ENCODE measurements around the gene ADAT1.

ADAT1 gene

GRCh38 chr16:75576384-75576811 lies 46.7 kb downstream of the ADAT1 start:
- Histone ChIP-seq H3K9me3 (ENCODE audit: control insufficient read depth, insufficient read depth, low read length) (no peaks in the 10 kb centered on the region), H3K27me3 (ENCODE audit: control insufficient read depth, insufficient read depth, low read length) (no peaks in the 10 kb centered on the region), H3K4me3 (ENCODE audit: low read length) (no peak overlapping the region), H3K4me1 (ENCODE audit: control insufficient read depth, insufficient read depth, low read length) (no peaks in the 10 kb centered on the region), H3K36me3 (ENCODE audit: control insufficient read depth, insufficient read depth, low read length) (peaks cover 10% of the 10 kb centered on the region), H3K27ac (ENCODE audit: low read length) (no peak overlapping the region)
- no peak for DNase-seq (ENCODE audit: low read depth, low spot score)
- no CpG with 5 or more reads among the region's 3 CpGs for WGBS (ENCODE audit: insufficient coverage, insufficient read length)

GRCh38 chr16:75575958-75576357 lies 47.1 kb downstream of the ADAT1 start:
- no CpG with 5 or more reads among the region's 3 CpGs for WGBS (ENCODE audit: insufficient coverage, insufficient read length)
- no peaks in the 10 kb centered on the region for H3K4me1 ChIP-seq (ENCODE audit: control insufficient read depth, insufficient read depth, low read length)
- no peak overlapping the region for H3K4me3 ChIP-seq (ENCODE audit: low read length)
- peaks cover 10% of the 10 kb centered on the region for H3K36me3 ChIP-seq (ENCODE audit: control insufficient read depth, insufficient read depth, low read length)
- no peaks in the 10 kb centered on the region for H3K9me3 ChIP-seq (ENCODE audit: control insufficient read depth, insufficient read depth, low read length)
- H3K27ac ChIP-seq (ENCODE audit: low read length), result no peak overlapping the region
- H3K27me3 ChIP-seq (ENCODE audit: control insufficient read depth, insufficient read depth, low read length), result no peaks in the 10 kb centered on the region
- no peak for DNase-seq (ENCODE audit: low read depth, low spot score)

- no peak overlapping the region for H3K4me3 ChIP-seq (ENCODE audit: low read length)
Observed at GRCh38 chr16:75573955-75574354, 49.1 kb downstream of the ADAT1 start.

GRCh38 chr16:75572864-75573542 lies 50.1 kb downstream of the ADAT1 start:
- H3K36me3 ChIP-seq (ENCODE audit: control insufficient read depth, insufficient read depth, low read length), result peaks cover 10% of the 10 kb centered on the region
- no peaks in the 10 kb centered on the region for H3K27me3 ChIP-seq (ENCODE audit: control insufficient read depth, insufficient read depth, low read length)
- DNase-seq (ENCODE audit: low read depth, low spot score), result no peak
- H3K27ac ChIP-seq (ENCODE audit: low read length), result no peak overlapping the region
- no peak overlapping the region for H3K4me3 ChIP-seq (ENCODE audit: low read length)
- H3K9me3 ChIP-seq (ENCODE audit: control insufficient read depth, insufficient read depth, low read length), result no peaks in the 10 kb centered on the region
- H3K4me1 ChIP-seq (ENCODE audit: control insufficient read depth, insufficient read depth, low read length), result no peaks in the 10 kb centered on the region
- WGBS (ENCODE audit: insufficient coverage, insufficient read length), result no CpG with 5 or more reads among the region's 3 CpGs

More at GRCh38 chr16:75573955-75574354, 49.1 kb downstream of the ADAT1 start:
- Histone ChIP-seq H3K4me1 (ENCODE audit: control insufficient read depth, insufficient read depth, low read length) (no peaks in the 10 kb centered on the region), H3K27ac (ENCODE audit: low read length) (no peak overlapping the region), H3K27me3 (ENCODE audit: control insufficient read depth, insufficient read depth, low read length) (no peaks in the 10 kb centered on the region), H3K36me3 (ENCODE audit: control insufficient read depth, insufficient read depth, low read length) (peaks cover 10% of the 10 kb centered on the region), H3K9me3 (ENCODE audit: control insufficient read depth, insufficient read depth, low read length) (no peaks in the 10 kb centered on the region)
- WGBS (ENCODE audit: insufficient coverage, insufficient read length), result no CpG with 5 or more reads among the region's 5 CpGs
- DNase-seq (ENCODE audit: low read depth, low spot score), result no peak

GRCh38 chr16:75570396-75571065 lies 52.5 kb downstream of the ADAT1 start:
- Histone ChIP-seq H3K27me3 (ENCODE audit: control insufficient read depth, insufficient read depth, low read length) (no peaks in the 10 kb centered on the region), H3K4me3 (ENCODE audit: low read length) (no peak overlapping the region), H3K27ac (ENCODE audit: low read length) (no peak overlapping the region), H3K9me3 (ENCODE audit: control insufficient read depth, insufficient read depth, low read length) (no peaks in the 10 kb centered on the region), H3K36me3 (ENCODE audit: control insufficient read depth, insufficient read depth, low read length) (peaks cover 8% of the 10 kb centered on the region), H3K4me1 (ENCODE audit: control insufficient read depth, insufficient read depth, low read length) (no peaks in the 10 kb centered on the region)
- WGBS (ENCODE audit: insufficient coverage, insufficient read length), result no CpG with 5 or more reads among the region's 5 CpGs
- DNase-seq (ENCODE audit: low read depth, low spot score), result no peak

GRCh38 chr16:75567911-75568310 lies 55.2 kb downstream of the ADAT1 start:
- no CpG with 5 or more reads among the region's 4 CpGs for WGBS (ENCODE audit: insufficient coverage, insufficient read length)
- Histone ChIP-seq H3K27me3 (ENCODE audit: control insufficient read depth, insufficient read depth, low read length) (no peaks in the 10 kb centered on the region), H3K4me3 (ENCODE audit: low read length) (no peak overlapping the region), H3K4me1 (ENCODE audit: control insufficient read depth, insufficient read depth, low read length) (no peaks in the 10 kb centered on the region), H3K9me3 (ENCODE audit: control insufficient read depth, insufficient read depth, low read length) (no peaks in the 10 kb centered on the region), H3K27ac (ENCODE audit: low read length) (no peak overlapping the region), H3K36me3 (ENCODE audit: control insufficient read depth, insufficient read depth, low read length) (peaks cover 8% of the 10 kb centered on the region)
- DNase-seq (ENCODE audit: low read depth, low spot score), result no peak

- H3K4me3 ChIP-seq (ENCODE audit: low read length), result peak overlapping the region; percentile 81
- H3K27ac ChIP-seq (ENCODE audit: low read length), result no peak overlapping the region
- H3K27me3 ChIP-seq (ENCODE audit: control insufficient read depth, insufficient read depth, low read length), result no peaks in the 10 kb centered on the region
- no peaks in the 10 kb centered on the region; the same call in 1 of the 2 replicates for H3K36me3 ChIP-seq (ENCODE audit: control insufficient read depth, insufficient read depth, low read length)
- no CpG with 5 or more reads among the region's 32 CpGs for WGBS (ENCODE audit: insufficient coverage, insufficient read length)
- H3K9me3 ChIP-seq (ENCODE audit: control insufficient read depth, insufficient read depth, low read length), result no peaks in the 10 kb centered on the region
- H3K4me1 ChIP-seq (ENCODE audit: control insufficient read depth, insufficient read depth, low read length), result no peaks in the 10 kb centered on the region
- no peak for DNase-seq (ENCODE audit: low read depth, low spot score)
Observed at GRCh38 chr16:75566758-75567255, 56.3 kb downstream of the ADAT1 start.

- Histone ChIP-seq H3K27ac (ENCODE audit: low read length) (no peak within 1 kb of the TSS), H3K4me3 (ENCODE audit: low read length) (peak within 1 kb of the TSS; percentile 81), H3K4me1 (ENCODE audit: control insufficient read depth, insufficient read depth, low read length) (no peaks in the 10 kb centered on the region), H3K27me3 (ENCODE audit: control insufficient read depth, insufficient read depth, low read length) (no peaks in the 10 kb centered on the region), H3K36me3 (ENCODE audit: control insufficient read depth, insufficient read depth, low read length) (no peaks in the 10 kb centered on the region; the same call in 1 of the 2 replicates), H3K9me3 (ENCODE audit: control insufficient read depth, insufficient read depth, low read length) (no peaks in the 10 kb centered on the region)
- no CpG with 5 or more reads among the region's 69 CpGs for WGBS (ENCODE audit: insufficient coverage, insufficient read length)
- no peak for DNase-seq (ENCODE audit: low read depth, low spot score)
Observed at GRCh38 chr16:75566040-75566757, 56.9 kb downstream of the ADAT1 start, which contains the start of gene GABARAPL2. GABARAPL2 (plus strand) TSS chr16:75566379; CDS start chr16:75566487, 108 bp downstream.

GRCh38 chr16:75565640-75566039 lies 57.4 kb downstream of the ADAT1 start:
- H3K27me3 ChIP-seq (ENCODE audit: control insufficient read depth, insufficient read depth, low read length), result no peaks in the 10 kb centered on the region
- H3K36me3 ChIP-seq (ENCODE audit: control insufficient read depth, insufficient read depth, low read length), result no peaks in the 10 kb centered on the region; the same call in 1 of the 2 replicates
- WGBS (ENCODE audit: insufficient coverage, insufficient read length), result no CpG with 5 or more reads among the region's 15 CpGs
- H3K4me3 ChIP-seq (ENCODE audit: low read length), result peak overlapping the region; percentile 81; the same call in 1 of the 2 replicates
- H3K9me3 ChIP-seq (ENCODE audit: control insufficient read depth, insufficient read depth, low read length), result no peaks in the 10 kb centered on the region
- no peaks in the 10 kb centered on the region for H3K4me1 ChIP-seq (ENCODE audit: control insufficient read depth, insufficient read depth, low read length)
- no peak overlapping the region for H3K27ac ChIP-seq (ENCODE audit: low read length)
- no peak for DNase-seq (ENCODE audit: low read depth, low spot score)
